ENCODE measurements around the gene C1QTNF8. TPM values are rescaled to one million over a fixed set of nuclear protein-coding genes. Genes with fewer than 3 reads are reported as not detected.

C1QTNF8 gene
- total RNA-seq, 1 donor from 2014 or later: not detected

GRCh38 chr16:1070864-1071408 lies 25.1 kb downstream of the C1QTNF8 start:
- no peak for DNase-seq
- Mint-ChIP-seq H3K27me3 (ENCODE audit: unreplicated experiment) (peaks cover 3% of the 10 kb centered on the region), H3K9me3 (ENCODE audit: unreplicated experiment) (peaks cover 1% of the 10 kb centered on the region), H3K4me3 (ENCODE audit: unreplicated experiment) (no peak overlapping the region), H3K4me1 (ENCODE audit: low read depth, unreplicated experiment) (no peaks in the 10 kb centered on the region), H3K27ac (ENCODE audit: unreplicated experiment) (no peak overlapping the region), H3K36me3 (ENCODE audit: unreplicated experiment) (no peaks in the 10 kb centered on the region)
- TF ChIP-seq, protein P1, sequence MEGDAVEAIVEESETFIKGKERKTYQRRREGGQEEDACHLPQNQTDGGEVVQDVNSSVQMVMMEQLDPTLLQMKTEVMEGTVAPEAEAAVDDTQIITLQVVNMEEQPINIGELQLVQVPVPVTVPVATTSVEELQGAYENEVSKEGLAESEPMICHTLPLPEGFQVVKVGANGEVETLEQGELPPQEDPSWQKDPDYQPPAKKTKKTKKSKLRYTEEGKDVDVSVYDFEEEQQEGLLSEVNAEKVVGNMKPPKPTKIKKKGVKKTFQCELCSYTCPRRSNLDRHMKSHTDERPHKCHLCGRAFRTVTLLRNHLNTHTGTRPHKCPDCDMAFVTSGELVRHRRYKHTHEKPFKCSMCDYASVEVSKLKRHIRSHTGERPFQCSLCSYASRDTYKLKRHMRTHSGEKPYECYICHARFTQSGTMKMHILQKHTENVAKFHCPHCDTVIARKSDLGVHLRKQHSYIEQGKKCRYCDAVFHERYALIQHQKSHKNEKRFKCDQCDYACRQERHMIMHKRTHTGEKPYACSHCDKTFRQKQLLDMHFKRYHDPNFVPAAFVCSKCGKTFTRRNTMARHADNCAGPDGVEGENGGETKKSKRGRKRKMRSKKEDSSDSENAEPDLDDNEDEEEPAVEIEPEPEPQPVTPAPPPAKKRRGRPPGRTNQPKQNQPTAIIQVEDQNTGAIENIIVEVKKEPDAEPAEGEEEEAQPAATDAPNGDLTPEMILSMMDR (IDR thresholded peaks at IDR 0.05; ENCODE audit: partially characterized antibody, unreplicated experiment): no peak

GRCh38 chr16:1070084-1070863 lies 25.8 kb downstream of the C1QTNF8 start:
- Mint-ChIP-seq H3K27ac (ENCODE audit: unreplicated experiment) (no peak overlapping the region), H3K4me1 (ENCODE audit: low read depth, unreplicated experiment) (no peaks in the 10 kb centered on the region), H3K9me3 (ENCODE audit: unreplicated experiment) (peaks cover 1% of the 10 kb centered on the region), H3K27me3 (ENCODE audit: unreplicated experiment) (peaks cover 3% of the 10 kb centered on the region), H3K4me3 (ENCODE audit: unreplicated experiment) (no peak overlapping the region), H3K36me3 (ENCODE audit: unreplicated experiment) (no peaks in the 10 kb centered on the region)
- peak; percentile 56 for DNase-seq
- TF ChIP-seq, protein P1 (IDR thresholded peaks at IDR 0.05; ENCODE audit: partially characterized antibody, unreplicated experiment): no peak

- peak; percentile 21 for DNase-seq
These were observed 26.9 kb downstream of the C1QTNF8 start for GRCh38 chr16:1069154-1069553.

DNA sequence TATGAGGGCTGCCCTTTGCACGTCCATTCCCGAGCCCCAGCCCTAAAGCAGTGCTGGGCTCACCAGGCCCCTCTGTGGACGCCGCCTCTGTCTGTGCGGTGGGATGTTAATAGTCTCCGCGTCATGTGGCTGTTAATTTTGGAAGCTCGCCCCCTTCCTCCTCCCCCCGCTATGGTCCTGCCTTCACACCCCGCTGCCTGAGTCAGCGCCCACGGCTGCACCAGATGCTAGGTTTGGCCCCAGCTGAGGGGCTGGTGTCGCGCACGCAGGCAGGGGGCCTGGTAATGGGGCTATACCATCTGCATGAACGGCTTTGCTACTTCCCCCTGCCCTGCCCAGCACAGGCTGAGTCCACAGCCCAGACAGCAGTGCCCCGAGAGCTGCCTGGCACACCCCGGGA lies 27.6 kb downstream of the C1QTNF8 start:
- peaks cover 3% of the 10 kb centered on the region for H3K9me3 Mint-ChIP-seq (ENCODE audit: unreplicated experiment)
- DNase-seq: no peak
- TF ChIP-seq, protein P1 (IDR thresholded peaks at IDR 0.05; ENCODE audit: partially characterized antibody, unreplicated experiment): no peak

More at GRCh38 chr16:1069154-1069553, 26.9 kb downstream of the C1QTNF8 start:
- Mint-ChIP-seq H3K9me3 (ENCODE audit: unreplicated experiment) (peaks cover 1% of the 10 kb centered on the region), H3K27ac (ENCODE audit: unreplicated experiment) (no peak overlapping the region), H3K36me3 (ENCODE audit: unreplicated experiment) (no peaks in the 10 kb centered on the region), H3K4me1 (ENCODE audit: low read depth, unreplicated experiment) (no peaks in the 10 kb centered on the region), H3K27me3 (ENCODE audit: unreplicated experiment) (peaks cover 3% of the 10 kb centered on the region), H3K4me3 (ENCODE audit: unreplicated experiment) (no peak overlapping the region)
- TF ChIP-seq, protein P1 (IDR thresholded peaks at IDR 0.05; ENCODE audit: partially characterized antibody, unreplicated experiment): no peak

DNA sequence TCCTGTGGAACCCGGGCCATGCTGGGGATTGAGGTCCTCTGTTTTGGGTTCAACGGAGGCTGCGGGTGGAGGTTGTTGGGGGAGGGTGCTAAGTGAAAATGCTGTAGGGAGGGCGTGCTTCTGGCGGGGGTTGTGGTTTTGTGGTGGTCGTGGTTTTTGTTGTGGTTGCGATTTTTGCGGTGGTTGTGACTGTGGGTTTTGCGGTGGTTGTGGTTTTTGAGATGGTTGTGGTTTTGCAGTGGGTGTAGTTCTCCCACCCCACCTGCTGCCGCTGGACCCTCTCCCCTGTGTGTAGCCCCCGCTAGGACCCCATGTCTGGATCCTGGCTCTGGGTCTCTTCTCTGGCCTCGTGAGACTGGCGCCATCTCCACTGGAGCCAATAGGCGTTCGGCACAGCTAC lies 28.4 kb downstream of the C1QTNF8 start:
- Mint-ChIP-seq H3K27ac (ENCODE audit: unreplicated experiment) (no peak overlapping the region), H3K4me3 (ENCODE audit: unreplicated experiment) (no peak overlapping the region), H3K4me1 (ENCODE audit: low read depth, unreplicated experiment) (peaks cover 2% of the 10 kb centered on the region), H3K36me3 (ENCODE audit: unreplicated experiment) (no peaks in the 10 kb centered on the region), H3K9me3 (ENCODE audit: unreplicated experiment) (peaks cover 3% of the 10 kb centered on the region), H3K27me3 (ENCODE audit: unreplicated experiment) (peaks cover 3% of the 10 kb centered on the region)
- TF ChIP-seq, protein P1 (IDR thresholded peaks at IDR 0.05; ENCODE audit: partially characterized antibody, unreplicated experiment): no peak
- no peak for DNase-seq

More for the DNA sequence above, 27.6 kb downstream of the C1QTNF8 start:
- Mint-ChIP-seq H3K4me1 (ENCODE audit: low read depth, unreplicated experiment) (peaks cover 2% of the 10 kb centered on the region), H3K4me3 (ENCODE audit: unreplicated experiment) (no peak overlapping the region), H3K27ac (ENCODE audit: unreplicated experiment) (no peak overlapping the region), H3K27me3 (ENCODE audit: unreplicated experiment) (peaks cover 3% of the 10 kb centered on the region), H3K36me3 (ENCODE audit: unreplicated experiment) (no peaks in the 10 kb centered on the region)

All from glutamatergic neuron (in vitro differentiated cells).